ENCODE measurements around the gene PSEN2. TPM values are rescaled to one million over a fixed set of nuclear protein-coding genes. Genes with fewer than 3 reads are reported as not detected.

The PSEN2 gene
- total and polyA plus RNA-seq, 5 donors from 2014 or later = 1.8 to 3.7 (median 3.4) TPM

DNA sequence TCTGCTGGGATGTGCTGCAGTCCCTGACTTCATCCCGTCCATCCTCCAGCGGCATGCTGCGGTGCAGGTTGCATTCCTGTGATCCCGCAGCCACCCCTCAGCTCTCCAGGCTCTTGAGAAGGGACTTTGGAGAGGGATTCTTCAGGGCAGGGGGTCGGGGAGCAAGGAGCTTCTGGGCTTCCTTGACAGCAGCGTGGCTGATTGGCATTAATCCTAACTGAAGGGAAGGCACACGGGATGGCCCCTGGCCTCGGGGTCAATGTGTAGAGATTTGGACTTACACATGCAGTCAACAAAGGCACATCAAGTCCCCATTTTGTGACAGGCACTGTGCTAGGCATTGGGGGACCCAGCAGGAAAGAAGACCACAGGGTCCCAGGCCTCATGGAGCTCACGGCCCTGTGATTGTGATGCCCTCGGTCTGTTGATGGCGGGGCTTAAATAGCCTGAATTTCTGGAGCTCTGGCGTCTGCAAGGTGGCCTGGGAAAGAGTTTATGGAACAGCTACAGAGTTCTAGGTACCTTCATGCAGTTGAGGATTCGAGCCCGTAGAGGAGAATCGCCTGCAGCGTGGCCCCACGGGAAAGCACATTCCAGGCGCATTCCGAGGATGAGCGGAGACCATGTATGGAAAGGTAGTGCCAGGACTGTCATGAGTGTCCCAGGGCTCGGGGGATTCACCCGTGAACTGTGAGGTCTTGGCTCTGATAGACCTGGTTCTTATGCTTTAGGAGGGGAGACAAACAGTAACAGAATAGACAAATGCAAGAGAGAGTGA is 20.1 kb downstream of the PSEN2 start:
- peaks cover 0 to 8% (median 4%) of the 10 kb centered on the region in 4 donors for H3K4me1 Mint-ChIP-seq
- no peak overlapping the region for H3K27ac ChIP-seq (ENCODE audit: insufficient read depth, low read length, poor library complexity, severe bottlenecking)
- no peak overlapping the region for H3K4me3 Mint-ChIP-seq
- H3K27me3 ChIP-seq (ENCODE audit: control insufficient read depth, insufficient read depth, low read length) = no peaks in the 10 kb centered on the region
- no peaks in the 10 kb centered on the region for H3K36me3 Mint-ChIP-seq
- H3K4me1 ChIP-seq (ENCODE audit: control insufficient read depth, insufficient read depth, low read length, poor library complexity, severe bottlenecking) = peaks cover 4% of the 10 kb centered on the region
- no peak overlapping the region for H3K4me3 ChIP-seq (ENCODE audit: low read depth, low read length)
- H3K27me3 Mint-ChIP-seq = no peaks in the 10 kb centered on the region
- no peaks in the 10 kb centered on the region for H3K9me3 Mint-ChIP-seq
- ATAC-seq (ENCODE audit: low read depth in 2 of 2) (no peak), DNase-seq (no peak)
- H3K36me3 ChIP-seq (ENCODE audit: control insufficient read depth, insufficient read depth, low read length) = no peaks in the 10 kb centered on the region
- no peak overlapping the region for H3K27ac Mint-ChIP-seq
- no peaks in the 10 kb centered on the region for H3K9me3 ChIP-seq (ENCODE audit: control insufficient read depth in 2 of 2, low read length in 2 of 2)

DNA sequence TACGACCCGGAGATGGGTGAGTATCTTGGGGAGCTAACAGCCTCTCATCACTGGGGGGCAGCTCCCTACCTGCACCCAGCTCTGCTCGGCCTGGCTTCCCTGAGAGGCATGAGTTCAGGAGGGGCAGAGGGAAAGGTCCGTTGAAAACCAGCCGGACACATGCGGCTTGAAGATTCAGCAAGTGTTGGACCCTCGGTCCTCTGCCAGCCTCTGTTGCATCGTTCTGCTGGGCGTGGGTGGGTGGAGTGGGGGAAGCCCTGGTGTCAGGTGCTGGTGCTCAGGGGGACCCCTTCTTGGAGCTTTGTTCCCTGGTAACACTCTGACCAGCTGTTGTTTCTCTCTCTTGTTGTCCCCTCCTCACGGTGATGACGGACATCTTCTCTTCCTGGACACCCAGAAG is 20.9 kb downstream of the PSEN2 start:
- ATAC-seq (ENCODE audit: low read depth in 2 of 2) = no peak
- no peaks in the 10 kb centered on the region for H3K9me3 ChIP-seq (ENCODE audit: control insufficient read depth in 2 of 2, low read length in 2 of 2)
- Mint-ChIP-seq H3K4me1 (peaks cover 0 to under 1% (median 0%) of the 10 kb centered on the region in 4 donors), H3K4me3 (no peak overlapping the region), H3K36me3 (no peaks in the 10 kb centered on the region), H3K9me3 (no peaks in the 10 kb centered on the region), H3K27me3 (no peaks in the 10 kb centered on the region), H3K27ac (no peak overlapping the region)
- H3K27ac ChIP-seq (ENCODE audit: insufficient read depth, low read length, poor library complexity, severe bottlenecking) = no peak overlapping the region
- H3K4me3 ChIP-seq (ENCODE audit: low read depth, low read length) = no peak overlapping the region
- no peaks in the 10 kb centered on the region for H3K27me3 ChIP-seq (ENCODE audit: control insufficient read depth, insufficient read depth, low read length)
- DNase-seq = no peak
- H3K36me3 ChIP-seq (ENCODE audit: control insufficient read depth, insufficient read depth, low read length) = no peaks in the 10 kb centered on the region
- H3K4me1 ChIP-seq (ENCODE audit: control insufficient read depth, insufficient read depth, low read length, poor library complexity, severe bottlenecking) = peaks cover under 1% of the 10 kb centered on the region

DNA sequence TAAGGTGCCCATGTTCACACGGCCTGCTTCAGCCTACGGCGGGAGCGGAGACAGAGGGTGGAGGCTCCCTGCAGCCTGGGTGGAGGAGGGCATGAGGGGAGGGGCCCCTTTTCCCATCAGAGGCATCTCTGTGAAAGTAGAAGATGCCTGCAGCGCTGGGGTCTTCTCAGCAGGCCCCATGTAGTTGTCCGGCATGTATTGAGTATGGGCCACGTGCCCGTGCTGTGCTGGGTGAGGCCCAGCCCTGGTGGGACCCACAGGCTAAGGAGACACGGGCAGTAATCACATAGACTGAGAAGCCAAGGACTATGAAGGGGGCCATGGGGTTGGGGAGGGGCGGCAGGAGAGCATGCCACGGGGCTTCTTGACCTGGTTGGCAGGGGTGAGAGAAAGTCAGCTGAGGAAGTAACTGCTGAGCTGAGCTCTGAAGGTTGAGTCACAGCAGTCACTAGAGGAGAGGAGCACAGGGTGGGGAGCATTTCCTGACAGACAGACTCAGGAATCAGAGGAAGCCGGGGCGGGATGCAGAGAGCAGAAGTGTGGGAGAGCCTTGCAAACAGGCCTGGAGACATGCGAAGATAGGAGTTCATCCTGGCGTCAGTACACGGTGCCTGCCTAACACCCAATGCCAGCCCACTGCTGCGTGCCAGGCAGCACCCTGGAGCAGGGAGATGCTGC is 21.6 kb downstream of the PSEN2 start:
- H3K9me3 ChIP-seq (ENCODE audit: control insufficient read depth in 2 of 2, low read length in 2 of 2) = no peaks in the 10 kb centered on the region
- H3K27me3 ChIP-seq (ENCODE audit: control insufficient read depth, insufficient read depth, low read length) = no peaks in the 10 kb centered on the region
- no peaks in the 10 kb centered on the region for H3K36me3 Mint-ChIP-seq
- no peak for DNase-seq
- ATAC-seq (ENCODE audit: low read depth in 2 of 2) = no peak
- H3K27me3 Mint-ChIP-seq = no peaks in the 10 kb centered on the region
- no peak overlapping the region for H3K27ac ChIP-seq (ENCODE audit: insufficient read depth, low read length, poor library complexity, severe bottlenecking)
- H3K4me3 Mint-ChIP-seq = no peak overlapping the region
- peak overlapping the region in 1 of 3 donors; percentile 72 for H3K27ac Mint-ChIP-seq
- no peaks in the 10 kb centered on the region for H3K36me3 ChIP-seq (ENCODE audit: control insufficient read depth, insufficient read depth, low read length)
- H3K4me1 Mint-ChIP-seq = no peaks in the 10 kb centered on the region
- H3K9me3 Mint-ChIP-seq = no peaks in the 10 kb centered on the region
- H3K4me3 ChIP-seq (ENCODE audit: low read depth, low read length) = no peak overlapping the region
- H3K4me1 ChIP-seq (ENCODE audit: control insufficient read depth, insufficient read depth, low read length, poor library complexity, severe bottlenecking) = no peaks in the 10 kb centered on the region

DNA sequence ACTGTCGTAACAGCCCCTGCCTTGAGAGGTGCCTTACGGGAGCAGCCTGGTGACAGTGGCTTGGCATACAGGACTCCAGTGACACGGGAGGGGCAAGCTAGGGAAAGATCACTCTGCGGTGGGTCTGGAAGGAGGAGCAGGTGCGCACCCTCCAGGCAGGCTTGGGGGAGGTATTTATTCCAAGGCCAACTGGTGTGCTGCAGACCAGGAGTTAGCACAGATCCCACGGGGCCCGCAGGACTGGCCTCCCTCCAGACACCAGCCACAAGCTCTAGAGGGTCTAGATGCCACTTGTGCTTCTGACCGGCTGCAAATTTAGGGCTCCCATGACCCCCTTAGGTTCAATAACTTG is 22.1 kb downstream of the PSEN2 start:
- no peaks in the 10 kb centered on the region for H3K9me3 ChIP-seq (ENCODE audit: control insufficient read depth in 2 of 2, low read length in 2 of 2)
- no peaks in the 10 kb centered on the region for H3K27me3 Mint-ChIP-seq
- ATAC-seq (ENCODE audit: low read depth in 2 of 2) (no peak), DNase-seq (no peak)
- no peaks in the 10 kb centered on the region for H3K9me3 Mint-ChIP-seq
- H3K27ac Mint-ChIP-seq = peak overlapping the region in 1 of 3 donors; percentile 72
- no peaks in the 10 kb centered on the region for H3K4me1 Mint-ChIP-seq
- no peaks in the 10 kb centered on the region for H3K4me1 ChIP-seq (ENCODE audit: control insufficient read depth, insufficient read depth, low read length, poor library complexity, severe bottlenecking)
- no peaks in the 10 kb centered on the region for H3K27me3 ChIP-seq (ENCODE audit: control insufficient read depth, insufficient read depth, low read length)
- no peaks in the 10 kb centered on the region for H3K36me3 ChIP-seq (ENCODE audit: control insufficient read depth, insufficient read depth, low read length)
- H3K27ac ChIP-seq (ENCODE audit: insufficient read depth, low read length, poor library complexity, severe bottlenecking) = no peak overlapping the region
- H3K36me3 Mint-ChIP-seq = no peaks in the 10 kb centered on the region
- no peak overlapping the region for H3K4me3 ChIP-seq (ENCODE audit: low read depth, low read length)
- H3K4me3 Mint-ChIP-seq = no peak overlapping the region

DNA sequence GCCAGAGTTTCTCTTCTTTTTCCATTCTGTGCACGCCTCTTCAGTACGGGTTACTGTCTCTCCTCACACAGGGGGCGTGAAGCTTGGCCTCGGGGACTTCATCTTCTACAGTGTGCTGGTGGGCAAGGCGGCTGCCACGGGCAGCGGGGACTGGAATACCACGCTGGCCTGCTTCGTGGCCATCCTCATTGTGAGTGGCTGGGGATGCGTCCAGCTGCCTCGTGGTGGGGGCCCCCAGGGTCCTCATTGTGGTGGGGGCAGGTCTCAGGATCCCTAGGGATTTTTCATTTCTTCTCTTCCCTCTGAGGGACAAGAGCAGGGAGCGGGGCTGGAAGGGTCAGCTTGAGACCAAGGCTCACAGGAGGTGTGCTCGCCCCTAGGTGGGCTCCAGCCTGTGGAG is 23.5 kb downstream of the PSEN2 start:
- Mint-ChIP-seq H3K9me3 (no peaks in the 10 kb centered on the region), H3K4me3 (no peak overlapping the region), H3K27ac (no peak overlapping the region), H3K27me3 (no peaks in the 10 kb centered on the region), H3K36me3 (no peaks in the 10 kb centered on the region), H3K4me1 (no peaks in the 10 kb centered on the region)
- H3K4me1 ChIP-seq (ENCODE audit: control insufficient read depth, insufficient read depth, low read length, poor library complexity, severe bottlenecking) = no peaks in the 10 kb centered on the region
- H3K9me3 ChIP-seq (ENCODE audit: control insufficient read depth in 2 of 2, low read length in 2 of 2) = no peaks in the 10 kb centered on the region
- no peak overlapping the region for H3K27ac ChIP-seq (ENCODE audit: insufficient read depth, low read length, poor library complexity, severe bottlenecking)
- no peaks in the 10 kb centered on the region for H3K36me3 ChIP-seq (ENCODE audit: control insufficient read depth, insufficient read depth, low read length)
- H3K4me3 ChIP-seq (ENCODE audit: low read depth, low read length) = no peak overlapping the region
- H3K27me3 ChIP-seq (ENCODE audit: control insufficient read depth, insufficient read depth, low read length) = no peaks in the 10 kb centered on the region
- no peak for DNase-seq
- ATAC-seq (ENCODE audit: low read depth in 2 of 2) = no peak

DNA sequence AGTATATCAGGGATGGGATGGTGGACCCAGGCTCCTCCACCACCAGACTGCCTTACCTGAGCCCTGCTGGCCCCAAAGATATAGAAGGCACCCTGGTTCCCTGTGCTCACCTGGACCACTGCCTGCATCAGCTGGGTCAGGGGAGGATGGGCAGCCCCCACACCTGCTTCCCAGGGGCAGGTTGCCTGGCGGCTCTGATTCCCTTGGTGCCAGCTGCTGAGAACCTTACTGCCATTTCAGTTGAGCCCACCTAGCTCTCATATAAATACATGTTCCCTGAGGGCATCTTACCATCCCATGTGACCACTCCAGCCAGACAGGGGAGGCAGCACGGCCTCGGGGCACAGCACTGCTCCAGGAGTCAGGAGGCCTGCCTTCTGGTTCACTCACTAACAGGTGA is 24.4 kb downstream of the PSEN2 start:
- no peak for DNase-seq
- H3K9me3 ChIP-seq (ENCODE audit: control insufficient read depth in 2 of 2, low read length in 2 of 2) = no peaks in the 10 kb centered on the region
- Mint-ChIP-seq H3K4me3 (no peak overlapping the region), H3K27me3 (no peaks in the 10 kb centered on the region), H3K9me3 (peaks cover 0 to under 1% (median 0%) of the 10 kb centered on the region in 7 donors), H3K4me1 (no peaks in the 10 kb centered on the region), H3K36me3 (no peaks in the 10 kb centered on the region), H3K27ac (no peak overlapping the region)
- no peak overlapping the region for H3K4me3 ChIP-seq (ENCODE audit: low read depth, low read length)
- H3K4me1 ChIP-seq (ENCODE audit: control insufficient read depth, insufficient read depth, low read length, poor library complexity, severe bottlenecking) = no peaks in the 10 kb centered on the region
- ATAC-seq (ENCODE audit: low read depth in 2 of 2) = no peak
- H3K36me3 ChIP-seq (ENCODE audit: control insufficient read depth, insufficient read depth, low read length) = no peaks in the 10 kb centered on the region
- no peaks in the 10 kb centered on the region for H3K27me3 ChIP-seq (ENCODE audit: control insufficient read depth, insufficient read depth, low read length)
- no peak overlapping the region for H3K27ac ChIP-seq (ENCODE audit: insufficient read depth, low read length, poor library complexity, severe bottlenecking)

DNA sequence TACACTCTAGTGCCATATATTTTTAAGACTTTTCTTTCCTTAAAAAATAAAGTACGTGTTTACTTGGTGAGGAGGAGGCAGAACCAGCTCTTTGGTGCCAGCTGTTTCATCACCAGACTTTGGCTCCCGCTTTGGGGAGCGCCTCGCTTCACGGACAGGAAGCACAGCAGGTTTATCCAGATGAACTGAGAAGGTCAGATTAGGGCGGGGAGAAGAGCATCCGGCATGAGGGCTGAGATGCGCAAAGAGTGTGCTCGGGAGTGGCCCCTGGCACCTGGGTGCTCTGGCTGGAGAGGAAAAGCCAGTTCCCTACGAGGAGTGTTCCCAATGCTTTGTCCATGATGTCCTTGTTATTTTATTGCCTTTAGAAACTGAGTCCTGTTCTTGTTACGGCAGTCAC is 25.2 kb downstream of the PSEN2 start:
- DNase-seq = no peak
- Histone ChIP-seq H3K4me3 (ENCODE audit: low read depth, low read length) (no peak overlapping the region), H3K27me3 (ENCODE audit: control insufficient read depth, insufficient read depth, low read length) (no peaks in the 10 kb centered on the region), H3K36me3 (ENCODE audit: control insufficient read depth, insufficient read depth, low read length) (no peaks in the 10 kb centered on the region), H3K9me3 (ENCODE audit: control insufficient read depth in 2 of 2, low read length in 2 of 2) (no peaks in the 10 kb centered on the region), H3K27ac (ENCODE audit: insufficient read depth, low read length, poor library complexity, severe bottlenecking) (no peak overlapping the region), H3K4me1 (ENCODE audit: control insufficient read depth, insufficient read depth, low read length, poor library complexity, severe bottlenecking) (no peaks in the 10 kb centered on the region)
- no peak for ATAC-seq (ENCODE audit: low read depth in 2 of 2)
- Mint-ChIP-seq H3K27me3 (no peaks in the 10 kb centered on the region), H3K9me3 (peaks cover 0 to 1% (median 0%) of the 10 kb centered on the region in 7 donors), H3K4me3 (no peak overlapping the region), H3K27ac (no peak overlapping the region), H3K4me1 (no peaks in the 10 kb centered on the region), H3K36me3 (no peaks in the 10 kb centered on the region)

GRCh38 chr1:226898246-226898645 is 27.8 kb downstream of the PSEN2 start:
- Mint-ChIP-seq H3K27ac (no peak overlapping the region), H3K36me3 (no peaks in the 10 kb centered on the region), H3K9me3 (peaks cover 0 to 1% (median 0%) of the 10 kb centered on the region in 7 donors), H3K4me1 (no peaks in the 10 kb centered on the region), H3K4me3 (no peak overlapping the region), H3K27me3 (no peaks in the 10 kb centered on the region)
- H3K4me1 ChIP-seq (ENCODE audit: control insufficient read depth, insufficient read depth, low read length, poor library complexity, severe bottlenecking) = no peaks in the 10 kb centered on the region
- no peaks in the 10 kb centered on the region for H3K9me3 ChIP-seq (ENCODE audit: control insufficient read depth in 2 of 2, low read length in 2 of 2)
- ATAC-seq (ENCODE audit: low read depth in 2 of 2) (no peak), DNase-seq (no peak)
- H3K27ac ChIP-seq (ENCODE audit: insufficient read depth, low read length, poor library complexity, severe bottlenecking) = no peak overlapping the region
- H3K27me3 ChIP-seq (ENCODE audit: control insufficient read depth, insufficient read depth, low read length) = no peaks in the 10 kb centered on the region
- no peak overlapping the region for H3K4me3 ChIP-seq (ENCODE audit: low read depth, low read length)
- H3K36me3 ChIP-seq (ENCODE audit: control insufficient read depth, insufficient read depth, low read length) = no peaks in the 10 kb centered on the region
